Esophagus squamous epithelium (tissue), 4 donors: Measurements from ENCODE around the gene CCDC69.

Experiments
- CTCF ChIP-seq, 6 experiments: fragments of 450-650 bp in 4 of 6; fragments of 200-600 bp in 2 of 6; sonication (generic) in 2 of 6; IDR thresholded peaks; one replicate each; pipeline ENCODE4 v1.5.1; 2016 to 2019; ENCODE audit warnings: antibody characterized with exemption in 6 of 6, mild to moderate bottlenecking in 4 of 6, moderate library complexity in 4 of 6
- POLR2A ChIP-seq, 4 donors: fragments of 450-650 bp; IDR thresholded peaks; one replicate each; pipeline ENCODE4 v1.6.1; 2017; ENCODE audit warnings: antibody characterized with exemption in 4 of 4, mild to moderate bottlenecking in 4 of 4, moderate library complexity in 3 of 4

- no peak for TF ChIP-seq CTCF (IDR thresholded peaks at IDR 0.05)
- TF ChIP-seq POLR2A (IDR thresholded peaks at IDR 0.05): no peak
These were observed 34.9 kb upstream of the CCDC69 start for GRCh38 chr5:151258816-151259215.
